GM12865 (cell line): ENCODE results near the gene INPP5A.

Experiments used
- DNase-seq: peaks from one replicate; pipeline ENCODE4 v3.0.0; 2010; ENCODE audit warnings: low read depth
- H3K4me3 ChIP-seq: 2 replicates; pipeline ENCODE4 v1.5.1; 2011; ENCODE audit warnings: mild to moderate bottlenecking, low read depth, low read length, control low read depth
- CTCF ChIP-seq: IDR thresholded peaks from 2 replicates; pipeline ENCODE4 v1.5.1; 2011; ENCODE audit warnings: low read length, control low read depth, low read depth, inconsistent platforms; ENCODE audit not compliant: insufficient read depth; ENCODE audit errors: missing control alignments

INPP5A gene

DNA sequence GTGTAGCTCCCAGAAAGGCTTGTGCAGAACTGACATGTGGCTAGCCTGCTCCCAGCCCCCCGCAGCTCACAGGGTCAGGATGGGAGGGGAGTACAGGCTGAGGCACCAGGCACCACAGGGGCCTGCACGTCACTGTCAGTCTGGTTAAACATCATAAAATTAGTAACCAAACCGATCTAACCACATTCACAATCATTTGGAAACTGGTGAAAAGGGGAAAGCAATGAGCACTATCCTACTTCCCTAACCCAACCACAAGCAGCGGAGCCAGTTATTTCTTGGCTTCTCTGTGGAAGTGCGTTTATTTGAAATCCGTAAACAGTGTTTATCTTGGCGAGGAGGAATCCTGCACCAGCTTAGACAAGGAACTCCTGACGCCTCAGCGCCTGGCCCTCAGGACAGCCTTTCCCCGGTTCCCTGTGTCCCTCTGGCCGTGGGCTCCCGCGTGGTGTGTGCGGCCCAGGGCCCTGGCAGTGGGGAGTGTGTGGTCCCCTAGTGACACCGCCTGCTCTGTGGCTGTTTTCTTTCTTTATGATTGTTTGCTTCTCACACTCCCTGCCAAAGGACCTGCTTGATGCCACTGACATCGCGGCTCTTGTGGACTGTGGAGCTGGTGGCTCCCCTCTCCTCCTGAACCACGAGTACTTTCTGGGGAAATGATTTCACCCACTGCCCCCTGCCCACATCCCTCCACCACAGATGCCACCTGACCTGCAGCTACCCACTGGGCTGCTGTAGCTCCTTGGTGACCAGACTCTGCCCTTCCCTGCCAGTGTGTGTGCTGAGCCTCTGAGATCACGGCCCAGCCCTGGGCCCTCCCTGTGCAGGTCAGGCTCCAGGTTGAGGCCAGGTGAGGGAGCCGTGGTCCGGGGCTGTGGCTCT is 38.0 kb downstream of the INPP5A start:
- TF ChIP-seq CTCF, result no peak
- peak; percentile 77 for DNase-seq
- H3K4me3 ChIP-seq, result peak overlapping the region; percentile 1; the same call in 1 of the 2 replicates

DNA sequence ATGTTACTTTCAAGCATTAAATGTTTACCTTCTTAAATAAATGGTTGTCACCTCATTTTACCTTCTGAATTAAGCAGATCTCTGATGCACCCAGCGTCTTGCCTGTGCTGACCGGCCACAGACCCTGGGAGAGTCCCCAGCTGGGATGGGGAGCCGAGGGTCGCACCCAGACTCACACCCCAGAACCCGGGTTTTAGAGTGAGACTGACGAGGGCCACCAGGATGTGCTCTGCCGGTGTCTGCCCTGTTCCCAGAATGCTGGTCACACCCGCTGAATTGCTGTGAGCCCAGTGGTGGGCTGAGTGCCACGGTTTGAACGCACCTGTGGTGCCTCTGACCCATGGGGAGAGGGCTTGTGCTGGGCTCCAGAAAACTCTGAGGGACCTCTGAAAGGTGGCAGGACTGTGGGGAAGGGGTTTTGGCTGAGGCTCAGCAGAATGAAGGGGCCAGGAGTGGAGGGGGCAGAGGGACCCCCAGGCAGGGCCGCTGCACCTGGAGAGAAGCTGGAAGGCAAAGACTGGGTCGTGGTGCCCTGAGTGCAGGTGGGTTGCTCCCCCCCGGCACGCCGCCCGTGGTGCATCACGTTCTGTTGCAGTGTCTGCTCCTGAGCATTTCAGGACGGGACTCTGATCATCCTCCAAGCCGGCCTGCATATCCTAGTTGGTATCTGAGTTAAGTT is 39.2 kb downstream of the INPP5A start:
- DNase-seq, result no peak
- no peak overlapping the region for H3K4me3 ChIP-seq
- no peak for TF ChIP-seq CTCF

- TF ChIP-seq CTCF, result no peak
- no peak overlapping the region for H3K4me3 ChIP-seq
- no peak for DNase-seq
Measured at GRCh38 chr10:132577350-132578003, 39.9 kb downstream of the INPP5A start.

DNA sequence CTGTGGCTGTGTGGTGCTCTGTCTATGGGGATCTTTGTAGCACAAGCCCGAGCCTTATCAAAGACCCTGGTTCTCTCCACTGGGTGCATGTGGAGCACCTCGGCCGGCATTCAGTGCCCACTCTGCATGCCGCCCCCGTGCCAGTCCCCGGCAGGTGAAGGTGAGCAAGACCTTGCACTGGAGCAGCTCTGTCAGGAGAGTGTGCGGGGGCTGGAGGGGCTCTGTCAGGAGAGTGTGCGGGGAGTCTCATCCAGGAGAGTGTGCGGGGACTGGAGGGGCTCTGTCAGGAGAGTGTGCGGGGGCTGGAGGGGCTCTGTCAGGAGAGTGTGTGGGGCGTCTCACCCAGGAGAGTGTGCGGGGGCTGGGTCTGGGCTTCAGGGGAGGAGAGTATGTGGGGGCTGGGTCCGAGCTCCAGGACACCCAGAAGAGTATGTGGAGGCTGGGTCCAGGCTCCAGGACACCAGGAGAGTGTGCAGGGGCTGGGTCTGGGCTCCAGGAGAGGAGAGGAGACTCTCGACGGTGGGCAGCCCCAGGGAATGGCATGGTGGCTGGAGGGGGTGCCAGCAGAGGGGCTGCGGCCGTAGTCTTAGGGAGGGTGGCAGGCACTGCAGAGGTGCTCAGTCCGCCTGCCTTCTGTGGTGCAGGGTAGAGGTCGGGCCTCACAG is 40.8 kb downstream of the INPP5A start:
- TF ChIP-seq CTCF, result no peak
- no peak for DNase-seq
- no peak overlapping the region for H3K4me3 ChIP-seq

DNA sequence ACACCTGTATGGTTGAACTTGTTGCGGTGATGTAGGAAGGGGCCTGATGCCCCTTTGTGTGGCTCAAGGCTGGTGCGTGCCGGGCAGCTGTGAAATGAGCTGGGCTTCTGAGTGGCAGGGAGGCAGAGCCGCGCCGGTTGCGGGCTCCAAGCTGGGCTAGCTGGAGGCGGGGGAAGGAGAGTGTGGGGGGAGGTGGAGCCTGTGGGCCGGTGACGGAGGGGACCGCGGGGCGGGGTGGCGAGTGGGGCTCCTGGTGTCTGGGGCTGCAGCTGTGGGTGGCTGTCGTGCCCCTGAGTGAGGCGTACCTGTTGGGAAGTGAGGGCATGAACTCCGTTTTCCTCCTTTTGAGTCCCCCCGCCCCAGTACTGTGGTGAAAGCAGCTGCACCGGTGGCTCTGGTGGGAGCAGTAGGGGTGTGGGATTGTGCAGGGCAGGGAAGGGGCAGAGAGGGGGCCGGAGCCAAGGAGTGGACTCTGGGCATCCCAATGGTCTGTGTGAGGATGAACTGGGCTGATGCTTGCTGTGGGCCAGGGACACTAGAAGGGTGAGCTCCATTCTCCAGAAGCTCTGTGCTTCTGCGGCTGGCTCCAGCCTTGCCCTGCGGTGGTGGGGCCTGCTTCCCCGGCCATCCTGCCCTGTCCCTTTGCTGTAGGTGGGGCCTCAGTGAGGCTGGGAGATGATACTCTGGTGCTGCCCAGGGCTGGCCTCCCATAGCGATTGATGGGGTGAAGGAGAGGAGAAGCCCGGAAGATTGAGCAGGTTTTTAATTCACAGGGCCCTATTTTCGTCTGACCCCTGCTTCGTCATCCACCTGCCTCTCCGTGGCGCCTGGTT is 41.7 kb downstream of the INPP5A start:
- no peak for DNase-seq
- H3K4me3 ChIP-seq, result no peak overlapping the region
- no peak for TF ChIP-seq CTCF

- no peak overlapping the region for H3K4me3 ChIP-seq
- DNase-seq, result no peak
- TF ChIP-seq CTCF, result no peak
Measured at GRCh38 chr10:132580143-132580542, 42.6 kb downstream of the INPP5A start.
